Transverse colon (tissue), 4 donors: ENCODE results near the gene SNTG2. TPM values are rescaled to one million over a fixed set of nuclear protein-coding genes. Genes with fewer than 3 reads are reported as not detected.

Experiments used
- DNase-seq: peaks from one replicate; pipeline ENCODE4 v3.0.0-alpha.2; 2019
- H3K27ac ChIP-seq, 4 donors: fragments of 200-600 bp; sonication (generic); 2 replicates each; pipeline ENCODE4 v1.5.1; 2016 to 2018; ENCODE audit warnings: inconsistent platforms in 4 of 4
- H3K27me3 ChIP-seq: fragments of 200-600 bp; sonication (generic); 2 replicates; pipeline ENCODE4 v1.5.1; 2017; ENCODE audit warnings: inconsistent platforms
- H3K36me3 ChIP-seq, 4 donors: fragments of 200-600 bp; sonication (generic); 2 replicates each; pipeline ENCODE4 v1.5.1; 2017 to 2019; ENCODE audit warnings: inconsistent platforms in 4 of 4
- H3K4me1 ChIP-seq, 4 donors: fragments of 200-600 bp; sonication (generic); 2 replicates each; pipeline ENCODE4 v1.5.1; 2017 to 2020; ENCODE audit warnings: inconsistent platforms in 4 of 4
- H3K4me3 ChIP-seq, 4 donors: fragments of 200-600 bp; sonication (generic); 1 replicate in 1 of 4; 2 replicates in 3 of 4; pipeline versions ENCODE4 v1.5.1 to v1.6.1; 2017 to 2019; ENCODE audit warnings: inconsistent platforms in 4 of 4
- H3K9me3 ChIP-seq, 2 donors: fragments of 200-600 bp; sonication (generic); 2 replicates each; pipeline ENCODE4 v1.5.1; 2017 to 2019; ENCODE audit warnings: inconsistent platforms in 2 of 2
- CTCF ChIP-seq, 5 experiments: fragments of 200-600 bp in 3 of 5; fragments of 450-650 bp in 2 of 5; sonication (generic) in 3 of 5; IDR thresholded peaks; 1 replicate in 2 of 5; 2 replicates in 3 of 5; pipeline ENCODE4 v1.5.1; 2016 to 2017; ENCODE audit warnings: antibody characterized with exemption in 5 of 5, inconsistent platforms in 3 of 5, mild to moderate bottlenecking in 2 of 5, moderate library complexity in 1 of 5
- EP300 ChIP-seq: sonication (generic); formaldehyde crosslinking; IDR thresholded peaks from one replicate; pipeline ENCODE4 v1.6.1; 2017; ENCODE audit warnings: antibody characterized with exemption, low read depth
- POLR2A ChIP-seq: fragments of 450-650 bp; IDR thresholded peaks from one replicate; pipeline ENCODE4 v1.6.1; 2016; ENCODE audit warnings: antibody characterized with exemption, mild to moderate bottlenecking, moderate library complexity
- POLR2AphosphoS5 ChIP-seq, 3 donors: sonication (generic); formaldehyde crosslinking; IDR thresholded peaks; one replicate each; pipeline ENCODE4 v1.6.1; 2016; ENCODE audit warnings: antibody characterized with exemption in 3 of 3
- WGBS, 2 donors: methylation state at CpG; one replicate each; pipeline ENCODE4 v1.1.5; 2018; ENCODE audit warnings: low coverage in 1 of 2; 5-methylcytosine and 5-hydroxymethylcytosine counted together
- in situ Hi-C, 4 donors: fragments of 200-750 bp; cut with MboI; loops; one replicate each; pipeline versions ENCODE4 v1.15.0 to v1.15.1; 2017; ENCODE audit warnings: low sequenced_read_pairs in 3 of 4, low pct_ligation_motif_present in 1 of 4, low pct_unique_long_range_greater_than_20kb in 1 of 4
- intact Hi-C: fragments of 100-400 bp; cut with DNase I; formaldehyde crosslinking; loops from one replicate; pipeline ENCODE4 v1.15.1; 2023; ENCODE audit warnings: low total_unique reads
- total RNA-seq, 4 donors: library from RNA; depleted of rRNA; stranded (reverse); fragments of >200 nt; gene quantifications; one replicate each; pipeline ENCODE4 v1.1.0, GENCODE V29; 2016

Gene SNTG2
- total RNA-seq, 4 donors from 2014 or later, result 0.55 to 4.9 (median 1.5) TPM

GRCh38 chr2:1070601-1071000 is 120.0 kb downstream of the SNTG2 start:
- H3K9me3 ChIP-seq, result peaks cover 0 to 4% of the 10 kb centered on the region in 2 donors
- H3K36me3 ChIP-seq, result no peaks in the 10 kb centered on the region
- in situ Hi-C loops (no loop called here), intact Hi-C loops (no loop called here)
- DNase-seq, result no peak
- no peaks in the 10 kb centered on the region for H3K27me3 ChIP-seq
- no peaks in the 10 kb centered on the region for H3K4me1 ChIP-seq
- H3K4me3 ChIP-seq, result no peak overlapping the region
- TF ChIP-seq CTCF (IDR thresholded peaks at IDR 0.05) (no peak), POLR2A (no peak), POLR2AphosphoS5 (IDR thresholded peaks at IDR 0.05) (no peak), EP300 (no peak)
- H3K27ac ChIP-seq, result no peak overlapping the region
- 74 to 88% methylated on average over 4 to 7 of the region's 7 CpGs for WGBS, 2 donors

GRCh38 chr2:1071650-1072049 is 121.0 kb downstream of the SNTG2 start:
- Histone ChIP-seq H3K27me3 (no peaks in the 10 kb centered on the region), H3K4me3 (no peak overlapping the region), H3K36me3 (no peaks in the 10 kb centered on the region), H3K4me1 (no peaks in the 10 kb centered on the region), H3K9me3 (peaks cover 0 to 4% of the 10 kb centered on the region in 2 donors), H3K27ac (no peak overlapping the region)
- DNase-seq, result no peak
- WGBS, 2 donors, result 78 to 88% methylated on average over 3 of the region's 3 CpGs
- intact Hi-C loops, result no loop called here
- TF ChIP-seq EP300, result no peak
- no peak for TF ChIP-seq CTCF (IDR thresholded peaks at IDR 0.05)
- no peak for TF ChIP-seq POLR2AphosphoS5 (IDR thresholded peaks at IDR 0.05)
- TF ChIP-seq POLR2A, result no peak
- in situ Hi-C loops, result no loop called here

- TF ChIP-seq CTCF (IDR thresholded peaks at IDR 0.05) (no peak), POLR2AphosphoS5 (IDR thresholded peaks at IDR 0.05) (no peak), POLR2A (no peak)
- Histone ChIP-seq H3K9me3 (peaks cover 0 to 4% of the 10 kb centered on the region in 2 donors), H3K4me3 (no peak overlapping the region), H3K27ac (no peak overlapping the region), H3K27me3 (no peaks in the 10 kb centered on the region), H3K36me3 (no peaks in the 10 kb centered on the region), H3K4me1 (no peaks in the 10 kb centered on the region)
- no peak for DNase-seq
- in situ Hi-C loops (no loop called here), intact Hi-C loops (no loop called here)
Measured at GRCh38 chr2:1072250-1072649, 121.6 kb downstream of the SNTG2 start.

GRCh38 chr2:1077911-1078310 is 127.3 kb downstream of the SNTG2 start:
- no peaks in the 10 kb centered on the region for H3K36me3 ChIP-seq
- no peaks in the 10 kb centered on the region for H3K27me3 ChIP-seq
- 85 to 86% methylated on average over 7 to 9 of the region's 9 CpGs for WGBS, 2 donors
- H3K9me3 ChIP-seq, result no peaks in the 10 kb centered on the region
- peaks cover 0 to 5% (median 1%) of the 10 kb centered on the region in 4 donors for H3K4me1 ChIP-seq
- no peak for DNase-seq
- TF ChIP-seq CTCF (IDR thresholded peaks at IDR 0.05), result no peak
- no peak for TF ChIP-seq EP300
- TF ChIP-seq POLR2AphosphoS5 (IDR thresholded peaks at IDR 0.05), result no peak
- no peak for TF ChIP-seq POLR2A
- H3K27ac ChIP-seq, result no peak overlapping the region
- H3K4me3 ChIP-seq, result no peak overlapping the region
- intact Hi-C loops (no loop called here), in situ Hi-C loops (no loop called here)
